Stimulated activated CD4-positive, alpha-beta T cell treated with anti-CD3 and anti-CD28 coated beads, Interleukin-1b, Interleukin-23, amount 100 ng/mL, for 4 hours (primary cell): Measurements from ENCODE around the gene LAGE3.
"Not testable (repeated sequence)": the region's sequence is repeated elsewhere in the genome, so short reads cannot be mapped to it uniquely, and the experiment has no call there.

Source experiments
- DNase-seq, 2 donors: peaks; one replicate each; pipeline ENCODE4 v3.0.0-alpha.2; 2020; ENCODE audit warnings: low read depth in 2 of 2

Gene LAGE3

GRCh38 chrX:154502098-154502497, 23.0 kb upstream of the LAGE3 start:
- no peak for DNase-seq

DNA sequence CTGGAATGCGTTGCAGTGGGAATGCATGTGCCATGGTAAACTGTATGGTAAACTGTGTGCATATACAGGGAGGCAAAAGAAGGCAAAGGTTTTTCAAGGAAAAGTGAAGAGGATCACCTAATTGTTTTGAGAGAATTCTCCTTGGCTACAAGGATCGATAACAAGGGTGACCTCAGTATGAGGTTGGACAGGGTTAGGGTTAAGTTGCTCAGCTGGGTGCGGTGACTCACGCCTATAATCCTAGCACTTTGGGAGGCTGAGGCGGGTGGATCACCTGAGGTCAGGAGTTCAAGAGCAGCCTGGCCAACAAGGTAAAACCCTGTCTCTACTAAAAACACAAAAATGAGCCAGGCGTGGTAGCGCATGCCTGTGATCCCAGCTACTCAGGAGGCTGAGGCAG, 22.3 kb upstream of the LAGE3 start:
- not testable (repeated sequence) for DNase-seq

DNA sequence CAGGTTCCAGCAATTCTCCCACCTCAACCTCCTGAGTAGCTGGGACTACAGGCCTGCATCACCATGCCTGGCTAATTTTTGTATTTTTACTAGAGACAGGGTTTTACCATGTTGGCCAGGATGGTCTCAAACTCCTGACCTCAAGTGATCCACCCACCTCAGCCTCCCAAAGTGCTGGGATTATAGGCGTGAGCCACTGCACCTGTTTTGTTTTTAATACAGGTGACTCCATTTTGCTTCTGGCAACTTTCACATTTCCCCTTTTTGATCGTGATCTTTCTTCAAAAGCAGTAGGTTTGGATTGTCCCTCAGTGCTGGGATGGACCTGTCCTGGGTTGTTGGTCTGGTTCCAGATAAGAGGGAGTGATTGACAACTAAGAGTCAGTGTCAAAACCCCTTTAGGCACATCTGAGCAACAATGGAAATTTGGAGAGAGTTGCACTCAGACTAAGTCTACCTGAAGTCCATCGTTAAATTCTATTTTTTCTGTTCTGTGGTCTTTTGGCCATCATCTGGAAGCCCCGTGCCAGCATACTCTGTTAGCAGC, 17.6 kb upstream of the LAGE3 start:
- DNase-seq: not testable (repeated sequence)

DNA sequence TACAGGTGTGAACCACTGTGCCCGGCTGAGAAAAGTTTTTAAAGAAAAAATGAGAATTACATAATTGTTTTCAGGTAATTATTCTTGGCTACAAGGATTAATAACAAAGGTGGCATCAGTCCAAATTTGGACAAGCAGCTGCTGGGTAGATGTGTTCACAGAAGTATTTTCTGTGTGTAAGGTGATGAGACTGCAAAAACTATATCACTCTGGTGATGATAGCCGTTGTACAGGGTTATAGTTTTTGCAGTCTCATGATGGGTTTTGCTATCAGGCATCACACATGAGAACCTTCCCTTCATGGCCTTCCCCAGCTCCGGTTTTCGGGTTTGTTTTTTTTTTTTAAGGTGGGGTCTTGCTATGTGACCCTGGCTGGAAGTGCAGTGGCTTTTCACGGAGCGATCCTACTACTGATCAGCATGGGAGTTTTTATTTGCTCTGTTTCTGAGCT, 16.4 kb upstream of the LAGE3 start:
- DNase-seq: no peak

- DNase-seq: no peak
Measured at GRCh38 chrX:154494715-154495114, 15.6 kb upstream of the LAGE3 start.

- peak; percentile 72 to 83 for DNase-seq
Measured at GRCh38 chrX:154490414-154491083, 11.5 kb upstream of the LAGE3 start, which contains the start of gene SLC10A3. SLC10A3 (minus strand) TSS chrX:154490629; CDS start chrX:154488940, 1,689 bp downstream.

GRCh38 chrX:154490021-154490413, 10.9 kb upstream of the LAGE3 start:
- peak in 1 of 2 donors; percentile 12 for DNase-seq

DNA sequence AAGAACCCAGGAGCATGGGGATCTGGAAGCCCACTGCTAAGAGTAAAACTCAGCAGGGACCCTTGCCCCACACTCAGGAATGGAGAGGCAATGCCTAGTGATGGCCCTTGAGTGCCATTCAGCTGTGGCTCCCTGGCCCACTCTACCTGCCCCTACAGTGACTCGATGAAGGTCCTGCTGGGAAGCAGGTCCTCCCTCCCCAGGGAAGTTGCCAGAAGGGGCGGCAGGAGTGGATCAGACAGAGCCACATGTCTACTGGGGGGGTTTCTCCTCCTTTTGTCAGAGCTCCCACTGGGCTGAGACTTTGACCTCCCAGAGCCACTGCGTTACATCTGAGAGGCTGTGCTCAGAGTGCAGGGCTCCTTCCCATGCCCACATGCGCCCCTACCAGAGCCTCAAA, 10.1 kb upstream of the LAGE3 start:
- no peak for DNase-seq

GRCh38 chrX:154488336-154489075, 9.4 kb upstream of the LAGE3 start:
- no peak for DNase-seq

- DNase-seq: no peak
Measured at GRCh38 chrX:154487518-154488290, 8.6 kb upstream of the LAGE3 start.

DNA sequence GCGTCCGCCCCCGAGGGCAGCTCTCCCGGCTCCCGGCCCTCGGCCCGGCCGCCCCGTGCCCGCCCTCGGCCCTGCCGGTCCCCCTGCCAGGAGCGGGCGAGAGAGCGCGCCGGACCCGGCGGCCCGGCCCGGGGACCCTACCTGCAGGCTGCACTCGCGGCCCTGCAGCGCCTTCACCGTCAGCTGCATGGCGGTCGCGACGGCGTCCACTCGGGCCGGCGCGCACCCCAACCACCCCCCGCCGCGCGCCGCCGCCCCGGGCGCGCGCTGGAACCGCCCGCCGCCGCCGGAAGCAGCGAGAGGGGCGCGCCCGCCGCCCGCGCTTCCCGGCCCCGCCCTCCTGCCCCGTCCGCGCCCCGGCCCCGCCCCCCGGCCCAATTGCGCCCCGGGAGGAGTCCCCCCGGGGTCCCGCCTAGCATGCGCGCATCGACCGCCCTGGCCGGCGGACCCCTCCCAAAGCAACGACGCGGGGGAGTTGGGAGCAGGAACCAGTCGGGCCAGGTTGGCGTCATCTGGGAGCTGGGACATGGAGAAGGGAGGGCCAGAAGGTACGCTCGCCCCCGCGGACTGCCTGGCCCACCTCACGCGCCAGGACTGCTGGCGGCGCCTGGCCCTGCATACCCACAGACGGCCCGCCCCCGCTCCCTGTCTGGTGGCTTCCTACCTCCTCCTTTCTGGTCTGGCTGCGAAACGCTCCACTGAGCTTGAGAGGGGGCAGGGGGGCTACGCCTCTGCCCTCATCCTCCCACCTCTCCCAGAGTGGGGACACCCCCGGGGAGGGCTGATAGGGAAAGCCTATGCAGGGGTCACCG, 7.5 kb upstream of the LAGE3 start, which contains the start of gene UBL4A:
Gene UBL4A (minus strand): TSS at position 220 of the 812 bp plus-strand sequence. CDS start 31 bp downstream, at position 189.
- DNase-seq: peak; percentile 29 to 57

GRCh38 chrX:154486052-154486395, 6.9 kb upstream of the LAGE3 start:
- peak in 1 of 2 donors; percentile 22 for DNase-seq

DNA sequence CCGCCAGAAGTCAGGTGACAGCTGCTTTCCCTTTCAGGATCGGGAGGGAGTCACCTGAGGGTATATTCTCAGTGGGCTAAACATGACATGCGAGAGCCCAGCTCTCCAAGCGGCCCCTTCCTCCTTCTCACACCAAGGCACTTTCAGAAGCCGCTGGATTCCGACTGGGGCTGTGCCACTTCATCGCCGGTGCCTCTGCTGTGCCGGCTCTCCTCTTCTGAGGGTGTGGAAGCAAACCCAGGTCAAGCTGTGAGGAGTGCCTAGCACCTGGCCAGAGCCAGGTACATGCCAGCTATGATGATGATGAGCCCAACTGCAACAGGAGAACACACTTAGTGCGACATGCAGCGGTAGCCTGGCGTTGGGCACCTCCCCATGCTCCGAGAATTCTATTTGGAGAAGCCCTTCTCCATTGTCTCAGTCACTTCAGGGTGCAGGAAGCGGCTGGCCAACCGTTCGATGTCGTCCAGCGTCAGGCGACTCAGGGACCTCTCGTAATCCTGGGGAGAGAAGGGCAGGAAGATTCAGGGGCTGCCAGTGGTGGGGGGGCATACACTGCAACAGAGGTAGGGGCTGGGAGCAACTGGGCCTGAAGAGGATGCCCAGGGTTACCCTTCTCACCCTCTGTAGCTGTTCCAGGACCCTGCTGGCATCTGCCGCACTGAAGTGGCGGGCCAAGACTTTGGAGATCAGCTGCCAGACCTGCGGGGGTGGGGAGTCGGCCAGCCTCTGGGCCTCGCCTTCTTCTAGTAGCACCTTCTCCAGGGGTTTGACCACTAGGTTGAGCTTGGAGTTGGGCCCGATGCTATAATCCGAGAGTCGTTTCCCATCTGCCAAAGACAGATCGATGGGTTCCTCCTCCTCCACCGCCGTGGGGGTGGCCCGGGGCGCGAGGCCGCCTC, 6.3 kb upstream of the LAGE3 start:
- DNase-seq: no peak

DNA sequence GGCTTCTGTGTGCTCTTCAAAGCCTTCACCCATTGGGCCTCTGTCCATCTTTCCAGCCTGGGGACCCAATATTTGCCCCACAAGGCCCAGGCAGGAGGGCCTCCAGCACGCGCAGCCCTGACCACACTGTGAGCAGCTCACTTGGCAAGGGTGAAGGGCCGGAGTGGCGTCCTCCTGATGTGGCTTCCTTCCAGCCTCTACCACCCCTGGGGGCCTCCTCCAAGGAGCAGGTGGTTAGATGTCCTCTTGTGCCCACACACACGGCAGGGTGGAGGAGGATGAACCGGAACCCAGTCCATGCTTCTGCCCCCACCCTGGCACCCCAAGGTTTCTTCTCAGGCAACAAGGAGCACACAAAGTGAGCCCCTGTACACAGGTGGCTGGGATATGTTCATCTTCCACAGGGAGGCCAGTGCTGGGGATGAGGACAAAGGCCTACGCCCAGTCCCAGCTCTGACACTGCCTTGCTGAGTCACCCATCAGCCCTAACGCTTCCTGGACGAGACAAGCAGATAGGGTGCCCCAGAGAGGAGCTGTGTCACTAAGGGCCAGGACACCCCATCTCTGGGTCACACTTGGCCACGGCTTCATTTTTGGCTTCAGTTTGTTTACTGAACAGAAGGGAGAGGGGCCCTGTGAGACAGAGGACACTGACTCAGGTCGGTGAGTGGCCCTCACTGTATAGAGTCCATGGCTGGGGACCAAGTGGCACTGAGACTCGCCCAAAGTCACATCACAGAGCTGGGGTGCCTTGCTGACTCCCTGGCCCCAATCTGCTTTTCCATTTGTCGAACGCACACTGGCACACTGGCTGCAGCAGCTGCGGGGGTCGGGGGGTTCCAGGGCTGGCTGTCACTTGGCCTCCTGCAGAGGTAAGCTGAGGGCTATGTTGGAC, 5.4 kb upstream of the LAGE3 start:
- DNase-seq: no peak

GRCh38 chrX:154483325-154483724, 4.2 kb upstream of the LAGE3 start:
- DNase-seq: no peak

DNA sequence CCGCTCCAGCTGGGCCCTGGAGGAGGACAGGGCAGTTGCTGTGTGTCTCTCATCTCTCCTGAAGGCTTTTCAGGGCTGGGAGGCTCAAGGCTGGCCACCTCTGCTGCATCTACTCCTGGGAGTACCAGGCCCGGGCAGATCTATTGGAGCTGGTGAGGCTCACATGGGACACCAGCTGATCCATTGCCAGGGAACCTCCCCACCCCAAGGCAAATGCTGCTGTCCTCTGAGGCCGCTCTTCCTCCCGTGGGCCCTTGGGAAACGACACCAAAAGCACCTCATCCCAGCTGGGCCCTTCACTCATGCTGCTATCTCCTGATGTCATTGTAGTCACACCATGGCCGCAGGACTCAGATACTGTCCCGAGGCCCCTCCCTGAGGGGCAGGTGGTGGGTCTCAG, 3.7 kb upstream of the LAGE3 start:
- no peak for DNase-seq

GRCh38 chrX:154481911-154482601, 3.0 kb upstream of the LAGE3 start:
- DNase-seq: no peak

DNA sequence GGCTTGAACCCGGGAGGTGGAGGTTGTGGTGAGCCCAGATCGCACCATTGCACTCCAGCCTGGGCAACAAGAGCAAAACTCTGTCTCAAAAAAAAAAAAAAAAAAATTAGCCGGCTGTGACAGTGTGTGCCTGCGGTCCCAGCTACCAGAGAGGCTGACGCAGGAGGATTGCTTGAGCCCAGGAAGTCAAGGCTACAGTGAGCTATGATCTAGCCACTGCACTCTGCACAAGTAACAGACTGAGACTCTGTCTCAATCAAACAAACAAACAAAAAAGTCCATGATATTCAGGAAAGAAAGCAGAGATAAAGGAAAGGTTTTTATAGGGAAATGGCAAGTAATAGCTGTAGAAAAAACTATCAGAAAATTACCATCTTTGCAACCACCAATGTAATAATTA, 2.1 kb upstream of the LAGE3 start:
- DNase-seq: no peak
